Stimulated activated CD8-positive, alpha-beta memory T cell treated with anti-CD3 and anti-CD28 coated beads, Interleukin-2, amount 100 ng/mL, for 48 hours (primary cell): Measurements from ENCODE around the gene STIP1.

ENCODE experiments used
- DNase-seq, 2 donors: peaks; one replicate each; pipeline ENCODE4 v3.0.0-alpha.2; 2020; ENCODE audit warnings: low read depth in 2 of 2

The STIP1 gene

GRCh38 chr11:64250415-64251015 is 64.5 kb downstream of the STIP1 start:
- no peak for DNase-seq

GRCh38 chr11:64251016-64251752 is 65.2 kb downstream of the STIP1 start, which contains the start of gene PLCB3:
Gene PLCB3, plus strand, starts transcription at chr11:64251530. Its CDS starts 120 bp downstream, at chr11:64251650.
- DNase-seq = peak in 1 of 2 donors; percentile 59

GRCh38 chr11:64251753-64252002 is 65.7 kb downstream of the STIP1 start:
- DNase-seq = no peak

- DNase-seq = no peak
Measured at GRCh38 chr11:64252003-64252872, 66.3 kb downstream of the STIP1 start.

- no peak for DNase-seq
Measured at GRCh38 chr11:64253043-64253442, 67.1 kb downstream of the STIP1 start.

GRCh38 chr11:64253481-64253880 is 67.5 kb downstream of the STIP1 start:
- no peak for DNase-seq
